Transverse colon (tissue), 4 donors: ENCODE results near the gene TDRD9. TPM values are rescaled to one million over a fixed set of nuclear protein-coding genes. Genes with fewer than 3 reads are reported as not detected.
"Not testable (repeated sequence)": the region's sequence is repeated elsewhere in the genome, so short reads cannot be mapped to it uniquely, and the experiment has no call there.

Experiments used
- DNase-seq: peaks from one replicate; pipeline ENCODE4 v3.0.0-alpha.2; 2019
- H3K27ac ChIP-seq, 4 donors: fragments of 200-600 bp; sonication (generic); 2 replicates each; pipeline ENCODE4 v1.5.1; 2016 to 2018; ENCODE audit warnings: inconsistent platforms in 4 of 4
- H3K27me3 ChIP-seq: fragments of 200-600 bp; sonication (generic); 2 replicates; pipeline ENCODE4 v1.5.1; 2017; ENCODE audit warnings: inconsistent platforms
- H3K36me3 ChIP-seq, 4 donors: fragments of 200-600 bp; sonication (generic); 2 replicates each; pipeline ENCODE4 v1.5.1; 2017 to 2019; ENCODE audit warnings: inconsistent platforms in 4 of 4
- H3K4me1 ChIP-seq, 4 donors: fragments of 200-600 bp; sonication (generic); 2 replicates each; pipeline ENCODE4 v1.5.1; 2017 to 2020; ENCODE audit warnings: inconsistent platforms in 4 of 4
- H3K4me3 ChIP-seq, 4 donors: fragments of 200-600 bp; sonication (generic); 1 replicate in 1 of 4; 2 replicates in 3 of 4; pipeline versions ENCODE4 v1.5.1 to v1.6.1; 2017 to 2019; ENCODE audit warnings: inconsistent platforms in 4 of 4
- H3K9me3 ChIP-seq, 2 donors: fragments of 200-600 bp; sonication (generic); 2 replicates each; pipeline ENCODE4 v1.5.1; 2017 to 2019; ENCODE audit warnings: inconsistent platforms in 2 of 2
- CTCF ChIP-seq, 5 experiments: fragments of 200-600 bp in 3 of 5; fragments of 450-650 bp in 2 of 5; sonication (generic) in 3 of 5; IDR thresholded peaks; 1 replicate in 2 of 5; 2 replicates in 3 of 5; pipeline ENCODE4 v1.5.1; 2016 to 2017; ENCODE audit warnings: antibody characterized with exemption in 5 of 5, inconsistent platforms in 3 of 5, mild to moderate bottlenecking in 2 of 5, moderate library complexity in 1 of 5
- EP300 ChIP-seq: sonication (generic); formaldehyde crosslinking; IDR thresholded peaks from one replicate; pipeline ENCODE4 v1.6.1; 2017; ENCODE audit warnings: antibody characterized with exemption, low read depth
- POLR2A ChIP-seq: fragments of 450-650 bp; IDR thresholded peaks from one replicate; pipeline ENCODE4 v1.6.1; 2016; ENCODE audit warnings: antibody characterized with exemption, mild to moderate bottlenecking, moderate library complexity
- POLR2AphosphoS5 ChIP-seq, 3 donors: sonication (generic); formaldehyde crosslinking; IDR thresholded peaks; one replicate each; pipeline ENCODE4 v1.6.1; 2016; ENCODE audit warnings: antibody characterized with exemption in 3 of 3
- WGBS, 2 donors: methylation state at CpG; one replicate each; pipeline ENCODE4 v1.1.5; 2018; ENCODE audit warnings: low coverage in 1 of 2; 5-methylcytosine and 5-hydroxymethylcytosine counted together
- in situ Hi-C, 4 donors: fragments of 200-750 bp; cut with MboI; loops; one replicate each; pipeline versions ENCODE4 v1.15.0 to v1.15.1; 2017; ENCODE audit warnings: low sequenced_read_pairs in 3 of 4, low pct_ligation_motif_present in 1 of 4, low pct_unique_long_range_greater_than_20kb in 1 of 4
- intact Hi-C: fragments of 100-400 bp; cut with DNase I; formaldehyde crosslinking; loops from one replicate; pipeline ENCODE4 v1.15.1; 2023; ENCODE audit warnings: low total_unique reads
- total RNA-seq, 4 donors: library from RNA; depleted of rRNA; stranded (reverse); fragments of >200 nt; gene quantifications; one replicate each; pipeline ENCODE4 v1.1.0, GENCODE V29; 2016

Gene TDRD9
- total RNA-seq, 4 donors from 2014 or later, result 0.55 to 0.79 TPM; not detected in 2

GRCh38 chr14:103916636-103917262 lies 11.5 kb upstream of the TDRD9 start:
- 78 to 94% methylated on average over 4 to 14 of the region's 14 CpGs for WGBS, 2 donors
- Histone ChIP-seq H3K27ac (no peak overlapping the region), H3K36me3 (peaks cover 0 to 26% (median 12%) of the 10 kb centered on the region in 4 donors), H3K4me3 (no peak overlapping the region), H3K27me3 (no peaks in the 10 kb centered on the region), H3K9me3 (no peaks in the 10 kb centered on the region), H3K4me1 (peaks cover 7 to 21% (median 13%) of the 10 kb centered on the region in 4 donors)
- intact Hi-C loops, result no loop called here
- DNase-seq, result no peak
- TF ChIP-seq CTCF (IDR thresholded peaks at IDR 0.05), result no peak
- no peak for TF ChIP-seq EP300
- no peak for TF ChIP-seq POLR2AphosphoS5 (IDR thresholded peaks at IDR 0.05)
- TF ChIP-seq POLR2A, result no peak
- in situ Hi-C loops, result loop anchor here in 2 of 4 donors (10.0 to 25.0 kb wide), 2 partner anchors 102 to 329 kb away; no protein-coding TSS in a partner anchor

GRCh38 chr14:103920981-103921854 lies 7.0 kb upstream of the TDRD9 start:
- TF ChIP-seq POLR2AphosphoS5 (IDR thresholded peaks at IDR 0.05) (peak; percentile 86 to 93 (median 90)), POLR2A (peak; percentile 88), CTCF (IDR thresholded peaks at IDR 0.05) (peak; percentile 87 to 98 (median 96)), EP300 (no peak)
- peak overlapping the region; percentile 87 to 93 (median 88) for H3K27ac ChIP-seq
- 1 to 4% methylated on average over 14 to 48 of the region's 58 CpGs for WGBS, 2 donors
- H3K9me3 ChIP-seq, result no peaks in the 10 kb centered on the region
- peak overlapping the region; percentile 83 to 87 (median 86) for H3K4me3 ChIP-seq
- DNase-seq, result peak; percentile 94
- in situ Hi-C loops (loop anchor here in 1 of 4 donors (25.0 kb wide), 1 partner anchor 334 kb away; no protein-coding TSS in a partner anchor), intact Hi-C loops (no loop called here)
- H3K36me3 ChIP-seq, result no peaks in the 10 kb centered on the region
- H3K27me3 ChIP-seq, result peaks cover 16% of the 10 kb centered on the region
- H3K4me1 ChIP-seq, result peaks cover 7 to 23% (median 15%) of the 10 kb centered on the region in 4 donors

- H3K36me3 ChIP-seq, H3K9me3 ChIP-seq, DNase-seq, H3K27ac ChIP-seq, intact Hi-C loops: not testable (repeated sequence)
- 84% methylated on average over 12 of the region's 12 CpGs; no CpG with 5 or more reads in 1 of the 2 donors for WGBS, 2 donors
- peak overlapping the region in 1 of 4 donors; percentile 87 for H3K4me3 ChIP-seq
- H3K27me3 ChIP-seq, result peaks cover 16% of the 10 kb centered on the region
- peaks cover 7 to 23% (median 15%) of the 10 kb centered on the region in 4 donors for H3K4me1 ChIP-seq
- in situ Hi-C loops, result loop anchor here in 1 of 4 donors (25.0 kb wide), 1 partner anchor 335 kb away; no protein-coding TSS in a partner anchor
These were observed 6.4 kb upstream of the TDRD9 start for GRCh38 chr14:103921855-103922200.

GRCh38 chr14:103923863-103924262 lies 4.4 kb upstream of the TDRD9 start:
- Histone ChIP-seq H3K4me1 (peaks cover 7 to 22% (median 15%) of the 10 kb centered on the region in 4 donors), H3K4me3 (no peak overlapping the region), H3K9me3 (no peaks in the 10 kb centered on the region), H3K36me3 (no peaks in the 10 kb centered on the region), H3K27me3 (peaks cover 16% of the 10 kb centered on the region), H3K27ac (no peak overlapping the region)
- WGBS, 2 donors, result 4 to 8% methylated on average over 4 to 6 of the region's 6 CpGs
- intact Hi-C loops (no loop called here), in situ Hi-C loops (loop anchor here in 1 of 4 donors (25.0 kb wide), 1 partner anchor 337 kb away; no protein-coding TSS in a partner anchor)
- DNase-seq, result no peak
- TF ChIP-seq POLR2A (no peak), EP300 (no peak), CTCF (IDR thresholded peaks at IDR 0.05) (no peak), POLR2AphosphoS5 (IDR thresholded peaks at IDR 0.05) (no peak)
